Astrocyte (in vitro differentiated cells and primary cell): ENCODE measurements around the gene VAT1L. TPM values are rescaled to one million over a fixed set of nuclear protein-coding genes. Genes with fewer than 3 reads are reported as not detected.
A peak's percentile ranks its signal among the peaks of the same experiment; 100 is the strongest.

ENCODE experiments used
- DNase-seq: peaks from one replicate; pipeline ENCODE4 v3.0.0-alpha.2; 2010; ENCODE audit warnings: low read depth
- FAIRE-seq: peaks from 2 replicates; lab custom pipeline; 2011; peaks lifted over from hg19 to GRCh38; lab: Jason Lieb, UNC
- H2AFZ ChIP-seq: 2 replicates; pipeline ENCODE4 v1.6.0; 2012; ENCODE audit warnings: low read depth, low read length, inconsistent platforms
- H3K27ac ChIP-seq: 2 replicates; pipeline ENCODE4 v1.5.1; 2011; ENCODE audit warnings: low read depth, low read length, inconsistent platforms
- H3K27me3 ChIP-seq: 2 replicates; pipeline ENCODE4 v1.6.0; 2011; ENCODE audit warnings: low read length, inconsistent platforms; ENCODE audit not compliant: insufficient read depth
- H3K36me3 ChIP-seq: 2 replicates; pipeline ENCODE4 v1.5.1; 2011; ENCODE audit warnings: low read length, inconsistent platforms; ENCODE audit not compliant: insufficient read depth
- H3K4me1 ChIP-seq: 2 replicates; pipeline ENCODE4 v1.5.1; 2011; ENCODE audit warnings: low read length, inconsistent platforms; ENCODE audit not compliant: insufficient read depth
- H3K4me2 ChIP-seq: 2 replicates; pipeline ENCODE4 v1.6.0; 2012; ENCODE audit warnings: low read length, inconsistent platforms
- H3K4me3 ChIP-seq: 2 replicates; pipeline ENCODE4 v1.5.1; 2011; ENCODE audit warnings: low read depth, mild to moderate bottlenecking, low read length, inconsistent platforms; ENCODE audit not compliant: insufficient read depth
- H3K79me2 ChIP-seq: 2 replicates; pipeline ENCODE4 v1.6.0; 2012; ENCODE audit warnings: mild to moderate bottlenecking, low read length, inconsistent platforms; ENCODE audit not compliant: insufficient read depth
- H3K9ac ChIP-seq: 2 replicates; pipeline ENCODE4 v1.6.0; 2012; ENCODE audit warnings: mild to moderate bottlenecking, low read length, inconsistent platforms
- H3K9me3 ChIP-seq: 2 replicates; pipeline ENCODE4 v1.5.1; 2012; ENCODE audit warnings: low read depth, mild to moderate bottlenecking, low read length, inconsistent platforms; ENCODE audit not compliant: insufficient read depth
- H4K20me1 ChIP-seq: 2 replicates; pipeline ENCODE4 v1.6.0; 2012; ENCODE audit warnings: low read length, inconsistent platforms; ENCODE audit not compliant: insufficient read depth
- H3K27ac Mint-ChIP-seq: one replicate; pipeline ENCODE4 v1.8.0; 2021; ENCODE audit warnings: mild to moderate bottlenecking, mixed read lengths; ENCODE audit not compliant: unreplicated experiment
- H3K27me3 Mint-ChIP-seq: one replicate; pipeline ENCODE4 v1.8.0; 2021; ENCODE audit warnings: low read depth, mixed read lengths; ENCODE audit not compliant: unreplicated experiment
- H3K36me3 Mint-ChIP-seq: one replicate; pipeline ENCODE4 v1.8.0; 2021; ENCODE audit warnings: low read depth, mixed read lengths; ENCODE audit not compliant: unreplicated experiment
- H3K4me1 Mint-ChIP-seq: one replicate; pipeline ENCODE4 v1.8.0; 2021; ENCODE audit warnings: low read depth, mixed read lengths; ENCODE audit not compliant: unreplicated experiment
- H3K4me3 Mint-ChIP-seq: one replicate; pipeline ENCODE4 v1.8.0; 2021; ENCODE audit warnings: mild to moderate bottlenecking, moderate library complexity, mixed read lengths; ENCODE audit not compliant: unreplicated experiment
- H3K9me3 Mint-ChIP-seq: one replicate; pipeline ENCODE4 v1.8.0; 2021; ENCODE audit warnings: mild to moderate bottlenecking, mixed read lengths; ENCODE audit not compliant: unreplicated experiment
- EZH2 ChIP-seq: IDR thresholded peaks from 2 replicates; pipeline ENCODE4 v1.6.1; 2012; ENCODE audit warnings: mild to moderate bottlenecking, low read length, inconsistent platforms; ENCODE audit not compliant: insufficient read depth
- total RNA-seq: library from RNA; stranded (reverse); gene quantifications from 2 replicates; pipeline ENCODE4 v1.2.1, GENCODE V29; 2021
- TF ChIP-seq, protein P1 (sequence below): IDR thresholded peaks from 2 replicates; pipeline ENCODE4 v1.5.1; 2011; ENCODE audit warnings: low read depth, mild to moderate bottlenecking, inconsistent platforms, low read length, moderate library complexity; ENCODE audit not compliant: insufficient read depth

VAT1L gene
- total RNA-seq, 1 donor from 2014 or later, result 3.3 TPM

DNA sequence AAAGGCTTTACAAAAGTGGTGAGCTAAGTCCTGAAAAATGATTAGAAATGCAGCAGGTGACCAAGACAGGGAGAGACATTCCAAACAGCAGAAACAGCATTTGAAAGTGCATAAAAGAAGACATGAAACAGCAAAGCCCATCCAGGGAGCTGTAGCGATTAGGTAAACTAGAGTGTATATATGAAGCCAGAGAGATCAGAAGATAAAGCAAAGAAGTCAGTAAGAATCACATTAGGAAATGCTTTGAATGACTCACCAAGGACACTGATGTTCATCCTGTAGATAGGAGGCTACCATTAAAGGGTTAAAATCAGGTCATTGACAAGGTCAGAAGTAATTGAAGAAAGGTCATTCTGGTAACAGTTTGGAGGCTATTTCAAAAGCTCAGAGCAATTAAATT lies 27.6 kb upstream of the VAT1L start:
- Mint-ChIP-seq H3K4me3 (no peak overlapping the region), H3K27me3 (peaks cover 4% of the 10 kb centered on the region)
- no peak for TF ChIP-seq EZH2
- TF ChIP-seq, protein P1, sequence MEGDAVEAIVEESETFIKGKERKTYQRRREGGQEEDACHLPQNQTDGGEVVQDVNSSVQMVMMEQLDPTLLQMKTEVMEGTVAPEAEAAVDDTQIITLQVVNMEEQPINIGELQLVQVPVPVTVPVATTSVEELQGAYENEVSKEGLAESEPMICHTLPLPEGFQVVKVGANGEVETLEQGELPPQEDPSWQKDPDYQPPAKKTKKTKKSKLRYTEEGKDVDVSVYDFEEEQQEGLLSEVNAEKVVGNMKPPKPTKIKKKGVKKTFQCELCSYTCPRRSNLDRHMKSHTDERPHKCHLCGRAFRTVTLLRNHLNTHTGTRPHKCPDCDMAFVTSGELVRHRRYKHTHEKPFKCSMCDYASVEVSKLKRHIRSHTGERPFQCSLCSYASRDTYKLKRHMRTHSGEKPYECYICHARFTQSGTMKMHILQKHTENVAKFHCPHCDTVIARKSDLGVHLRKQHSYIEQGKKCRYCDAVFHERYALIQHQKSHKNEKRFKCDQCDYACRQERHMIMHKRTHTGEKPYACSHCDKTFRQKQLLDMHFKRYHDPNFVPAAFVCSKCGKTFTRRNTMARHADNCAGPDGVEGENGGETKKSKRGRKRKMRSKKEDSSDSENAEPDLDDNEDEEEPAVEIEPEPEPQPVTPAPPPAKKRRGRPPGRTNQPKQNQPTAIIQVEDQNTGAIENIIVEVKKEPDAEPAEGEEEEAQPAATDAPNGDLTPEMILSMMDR, result no peak

DNA sequence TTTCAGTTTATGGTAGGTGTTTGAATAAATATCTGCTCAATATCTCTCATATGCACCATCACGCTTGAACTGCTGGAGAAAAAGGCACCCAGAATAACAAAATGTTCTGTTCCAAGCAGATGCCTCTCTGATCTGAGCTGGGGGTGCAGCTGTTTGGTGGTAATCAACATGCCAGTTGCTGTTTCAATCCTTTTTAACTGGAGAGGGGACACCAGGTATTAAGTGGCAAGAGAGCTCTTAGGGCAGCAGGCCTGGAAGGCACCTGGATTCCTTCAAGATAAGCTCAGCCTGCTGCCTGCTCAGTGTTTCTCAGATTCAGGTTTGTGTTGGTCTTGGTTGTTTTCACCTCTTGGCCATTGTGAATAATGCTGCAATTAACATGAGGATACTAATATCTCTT lies 27.2 kb upstream of the VAT1L start:
- no peaks in the 10 kb centered on the region for H3K27me3 ChIP-seq
- peak overlapping the region; percentile 35 for H3K27ac Mint-ChIP-seq
- H3K4me3 Mint-ChIP-seq, result no peak overlapping the region
- H3K79me2 ChIP-seq, result no peaks in the 10 kb centered on the region
- no peak for DNase-seq
- H3K9me3 ChIP-seq, result no peaks in the 10 kb centered on the region
- H3K4me1 ChIP-seq, result no peaks in the 10 kb centered on the region
- H3K27me3 Mint-ChIP-seq, result peaks cover 4% of the 10 kb centered on the region
- peaks cover 2% of the 10 kb centered on the region for H3K36me3 Mint-ChIP-seq
- no peak overlapping the region for H3K9ac ChIP-seq
- H3K4me2 ChIP-seq, result no peak overlapping the region
- TF ChIP-seq, protein P1, result no peak
- TF ChIP-seq EZH2, result no peak
- H3K4me3 ChIP-seq, result no peak overlapping the region
- no peak overlapping the region for H2AFZ ChIP-seq
- peaks cover 2% of the 10 kb centered on the region for H3K9me3 Mint-ChIP-seq
- no peak overlapping the region for H3K27ac ChIP-seq
- no peaks in the 10 kb centered on the region for H3K36me3 ChIP-seq
- peaks cover 18% of the 10 kb centered on the region for H3K4me1 Mint-ChIP-seq
- no peaks in the 10 kb centered on the region for H4K20me1 ChIP-seq
- FAIRE-seq, result no peak

More for the DNA sequence above, 27.6 kb upstream of the VAT1L start:
- Histone ChIP-seq H2AFZ (no peak overlapping the region), H3K9ac (no peak overlapping the region), H3K9me3 (no peaks in the 10 kb centered on the region), H3K27ac (no peak overlapping the region), H3K4me2 (no peak overlapping the region), H3K36me3 (no peaks in the 10 kb centered on the region), H3K79me2 (no peaks in the 10 kb centered on the region), H3K4me1 (no peaks in the 10 kb centered on the region), H4K20me1 (no peaks in the 10 kb centered on the region), H3K4me3 (no peak overlapping the region), H3K27me3 (no peaks in the 10 kb centered on the region)
- Mint-ChIP-seq H3K27ac (no peak overlapping the region), H3K4me1 (peaks cover 18% of the 10 kb centered on the region), H3K9me3 (peaks cover 2% of the 10 kb centered on the region), H3K36me3 (peaks cover 2% of the 10 kb centered on the region)
- no peak for DNase-seq
- no peak for FAIRE-seq

DNA sequence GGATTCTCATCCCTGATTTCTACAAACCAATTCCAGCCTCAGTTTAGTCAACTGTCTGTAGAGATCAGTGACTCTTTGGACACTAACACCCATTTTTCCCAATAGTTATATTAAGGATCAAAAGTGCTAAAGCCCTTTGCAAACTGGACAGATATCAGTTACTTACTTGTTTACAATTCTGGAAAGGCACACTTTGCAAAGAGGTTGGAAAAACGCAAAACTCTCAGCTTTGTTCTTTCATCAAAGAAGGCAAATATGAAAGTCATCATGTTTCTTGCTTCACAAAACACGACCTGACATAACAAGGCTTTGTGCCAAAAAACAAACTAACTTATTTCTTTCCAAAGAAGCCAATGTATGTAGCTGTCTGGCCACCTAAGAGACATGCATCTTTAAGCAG lies 26.1 kb upstream of the VAT1L start:
- no peak overlapping the region for H3K4me2 ChIP-seq
- Mint-ChIP-seq H3K4me3 (no peak overlapping the region), H3K27me3 (peaks cover 4% of the 10 kb centered on the region), H3K4me1 (peaks cover 18% of the 10 kb centered on the region), H3K36me3 (peaks cover 2% of the 10 kb centered on the region), H3K9me3 (peaks cover 2% of the 10 kb centered on the region), H3K27ac (no peak overlapping the region)
- H3K79me2 ChIP-seq, result no peaks in the 10 kb centered on the region
- H3K27ac ChIP-seq, result no peak overlapping the region
- H3K27me3 ChIP-seq, result no peaks in the 10 kb centered on the region
- no peaks in the 10 kb centered on the region for H3K9me3 ChIP-seq
- no peaks in the 10 kb centered on the region for H3K36me3 ChIP-seq
- no peak overlapping the region for H3K9ac ChIP-seq
- TF ChIP-seq EZH2, result no peak
- TF ChIP-seq, protein P1, result no peak
- H4K20me1 ChIP-seq, result no peaks in the 10 kb centered on the region
- H2AFZ ChIP-seq, result no peak overlapping the region
- FAIRE-seq, result peak; percentile 9
- DNase-seq, result no peak
- no peaks in the 10 kb centered on the region for H3K4me1 ChIP-seq
- H3K4me3 ChIP-seq, result no peak overlapping the region
